Activated CD4-positive, alpha-beta T cell treated with anti-CD3 and anti-CD28 coated beads, Interleukin-2, Interleukin-4, amounts not matched to agents 100 ng/mL and 50 ng/mL, durations not matched to agents 16 hours and 8 hours (primary cell): ENCODE data around the gene AMHR2.

Experiments used
- DNase-seq: peaks from one replicate; pipeline ENCODE4 v3.0.0-alpha.2; 2020; ENCODE audit warnings: low spot score

AMHR2 gene

GRCh38 chr12:53480491-53481442 lies 57.1 kb downstream of the AMHR2 start:
- no peak for DNase-seq
